Cardiac muscle cell (in vitro differentiated cells and primary cell): Measurements from ENCODE around the gene ZNF334. TPM values are rescaled to one million over a fixed set of nuclear protein-coding genes. Genes with fewer than 3 reads are reported as not detected.

Source experiments
- DNase-seq, 2 donors: peaks; one replicate each; pipeline versions ENCODE4 v3.0.0 to v3.0.0-alpha.2; 2010 to 2017; ENCODE audit warnings: low read depth in 1 of 2, low spot score in 1 of 2
- H3K27ac ChIP-seq: fragments of 200-600 bp; sonication (generic); 2 replicates; pipeline ENCODE4 v1.5.1; 2016
- H3K27me3 ChIP-seq: fragments of 200-600 bp; sonication (generic); 2 replicates; pipeline ENCODE4 v1.6.0; 2016; ENCODE audit warnings: control low read depth
- H3K36me3 ChIP-seq: fragments of 200-600 bp; sonication (generic); 2 replicates; pipeline ENCODE4 v1.5.1; 2016; ENCODE audit warnings: control low read depth
- H3K4me1 ChIP-seq: fragments of 200-600 bp; sonication (generic); 2 replicates; pipeline ENCODE4 v1.8.1; 2017; ENCODE audit warnings: low read depth, mild to moderate bottlenecking, mixed run types
- H3K4me3 ChIP-seq: fragments of 200-600 bp; sonication (generic); 2 replicates; pipeline ENCODE4 v1.5.1; 2016; ENCODE audit warnings: mild to moderate bottlenecking
- H3K9me3 ChIP-seq: fragments of 200-600 bp; sonication (generic); 2 replicates; pipeline ENCODE4 v1.5.1; 2017; ENCODE audit warnings: low read depth, mild to moderate bottlenecking, control low read depth
- CTCF ChIP-seq: IDR thresholded peaks from 2 replicates; pipeline ENCODE4 v1.5.1; 2012; ENCODE audit warnings: low read depth, mild to moderate bottlenecking, low read length
- polyA plus RNA-seq: library from polyadenylated mRNA; unstranded; fragments of >200 nt; fragmentation: Nextera tagmentation; extraction: Ambion mirVana; gene quantifications from 2 replicates; pipeline ENCODE4 v1.2.1, GENCODE V29; 2016
- total RNA-seq: library from RNA; depleted of rRNA; stranded (reverse); fragments of >200 nt; gene quantifications from 2 replicates; pipeline ENCODE4 v1.2.3, GENCODE V29; 2016

The ZNF334 gene
- total and polyA plus RNA-seq, 2 experiments from 2014 or later: 10.9 to 13.4 TPM

GRCh38 chr20:46547995-46548394 is 34.6 kb upstream of the ZNF334 start:
- no peak for TF ChIP-seq CTCF
- Histone ChIP-seq H3K4me3 (no peak overlapping the region), H3K27ac (no peak overlapping the region), H3K36me3 (no peaks in the 10 kb centered on the region), H3K9me3 (no peaks in the 10 kb centered on the region), H3K4me1 (peaks cover 4% of the 10 kb centered on the region), H3K27me3 (no peaks in the 10 kb centered on the region)
- no peak for DNase-seq

- Histone ChIP-seq H3K4me3 (no peak overlapping the region), H3K27ac (no peak overlapping the region), H3K27me3 (no peaks in the 10 kb centered on the region), H3K4me1 (no peaks in the 10 kb centered on the region), H3K36me3 (no peaks in the 10 kb centered on the region), H3K9me3 (no peaks in the 10 kb centered on the region)
- DNase-seq: no peak
- TF ChIP-seq CTCF: no peak
Observed at GRCh38 chr20:46546936-46547335, 33.6 kb upstream of the ZNF334 start.

- no peak overlapping the region for H3K27ac ChIP-seq
- H3K4me1 ChIP-seq: no peaks in the 10 kb centered on the region
- H3K9me3 ChIP-seq: no peaks in the 10 kb centered on the region
- TF ChIP-seq CTCF: no peak
- H3K36me3 ChIP-seq: no peaks in the 10 kb centered on the region
- no peak for DNase-seq
- H3K4me3 ChIP-seq: no peak overlapping the region
- no peaks in the 10 kb centered on the region for H3K27me3 ChIP-seq
Observed at GRCh38 chr20:46546298-46546697, 32.9 kb upstream of the ZNF334 start.

GRCh38 chr20:46545827-46546138 is 32.4 kb upstream of the ZNF334 start:
- Histone ChIP-seq H3K4me3 (no peak overlapping the region), H3K9me3 (no peaks in the 10 kb centered on the region), H3K27me3 (no peaks in the 10 kb centered on the region), H3K36me3 (no peaks in the 10 kb centered on the region), H3K4me1 (no peaks in the 10 kb centered on the region), H3K27ac (no peak overlapping the region)
- no peak for TF ChIP-seq CTCF
- no peak for DNase-seq

GRCh38 chr20:46545077-46545826 is 31.9 kb upstream of the ZNF334 start:
- Histone ChIP-seq H3K9me3 (no peaks in the 10 kb centered on the region), H3K27me3 (no peaks in the 10 kb centered on the region), H3K4me3 (no peak overlapping the region), H3K27ac (no peak overlapping the region), H3K4me1 (no peaks in the 10 kb centered on the region), H3K36me3 (no peaks in the 10 kb centered on the region)
- DNase-seq: peak in 1 of 2 donors; percentile 59
- TF ChIP-seq CTCF: no peak
